RWPE2 (cell line): ENCODE results near the gene CFAP100.

Experiments used
- ATAC-seq: fragments of 200-7000 bp; cut with Tn5 transposase; 3 replicates; pipeline ENCODE4 v1.9.1; 2021; ENCODE audit warnings: low read depth
- DNase-seq: peaks from one replicate; pipeline ENCODE4 v3.0.0-alpha.2; 2020; ENCODE audit warnings: low spot score
- H3K27ac ChIP-seq: fragments of 450-650 bp; 2 replicates; pipeline ENCODE4 v1.5.1; 2017; ENCODE audit warnings: mild to moderate bottlenecking; ENCODE audit not compliant: poor library complexity, severe bottlenecking
- H3K27me3 ChIP-seq: fragments of 250-450 bp; sonication (Bioruptor Pico); 2 replicates; pipeline ENCODE4 v1.5.1; 2021; ENCODE audit warnings: mild to moderate bottlenecking, moderate library complexity; ENCODE audit not compliant: insufficient read depth, poor library complexity, severe bottlenecking
- H3K36me3 ChIP-seq: fragments of 250-450 bp; sonication (Bioruptor Pico); 2 replicates; pipeline ENCODE4 v1.5.1; 2020; ENCODE audit warnings: low read depth, mild to moderate bottlenecking, moderate library complexity
- H3K4me1 ChIP-seq: fragments of 250-450 bp; sonication (Bioruptor Pico); 2 replicates; pipeline ENCODE4 v1.5.1; 2021; ENCODE audit warnings: mild to moderate bottlenecking, moderate library complexity; ENCODE audit not compliant: insufficient read depth, poor library complexity, severe bottlenecking
- H3K4me3 ChIP-seq: fragments of 250-450 bp; sonication (Bioruptor Pico); 2 replicates; pipeline ENCODE4 v1.5.1; 2021; ENCODE audit warnings: mild to moderate bottlenecking, moderate library complexity; ENCODE audit not compliant: severe bottlenecking
- H3K9me3 ChIP-seq: fragments of 250-450 bp; sonication (Bioruptor Pico); 2 replicates; pipeline ENCODE4 v1.5.1; 2021; ENCODE audit warnings: mild to moderate bottlenecking, moderate library complexity; ENCODE audit not compliant: severe bottlenecking
- TF ChIP-seq, protein P1 (sequence below): fragments of 450-650 bp; IDR thresholded peaks from one replicate; pipeline ENCODE4 v1.5.1; 2017; ENCODE audit warnings: mild to moderate bottlenecking, moderate library complexity; ENCODE audit not compliant: poor library complexity, severe bottlenecking

The CFAP100 gene

DNA sequence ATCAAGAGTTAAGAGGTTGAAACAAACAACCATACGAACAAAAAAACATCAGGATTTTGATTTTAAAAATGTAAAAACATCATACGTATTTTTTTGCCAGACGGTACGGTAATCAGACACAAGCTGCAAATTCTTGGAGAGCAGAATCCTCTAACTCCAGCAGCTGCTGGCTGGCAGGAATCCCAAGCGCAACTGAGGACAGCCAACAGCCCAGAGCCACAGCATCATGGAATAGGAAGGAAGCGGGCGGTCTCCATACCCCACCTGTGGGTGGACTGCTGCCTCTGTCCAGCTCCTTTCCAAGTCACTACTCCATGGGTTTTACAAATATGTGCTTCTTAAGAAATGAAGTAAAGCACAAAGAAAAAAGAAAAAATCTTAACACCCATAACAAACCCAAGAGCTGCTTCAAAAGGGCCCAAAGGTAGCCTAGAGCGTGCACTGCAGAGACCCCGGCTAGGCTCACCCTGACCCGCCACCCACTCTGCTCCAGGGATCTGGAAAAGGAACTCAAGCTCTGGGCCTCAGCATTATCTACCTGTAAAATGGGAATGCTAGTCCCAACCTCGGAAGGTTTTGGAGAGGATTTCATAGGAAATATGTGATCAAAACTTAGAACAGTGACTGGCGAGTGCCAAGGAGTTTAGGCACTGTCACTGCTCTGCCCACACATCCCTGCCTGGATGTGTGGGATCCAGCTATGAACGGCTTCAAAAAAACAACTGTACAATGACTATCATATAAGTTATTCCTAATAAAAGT is 47.6 kb downstream of the CFAP100 start:
- H3K36me3 ChIP-seq = peaks cover 14% of the 10 kb centered on the region
- H3K9me3 ChIP-seq = no peaks in the 10 kb centered on the region
- DNase-seq (no peak), ATAC-seq (no peak)
- H3K27ac ChIP-seq = no peak overlapping the region
- no peak overlapping the region for H3K4me3 ChIP-seq
- H3K4me1 ChIP-seq = no peaks in the 10 kb centered on the region
- TF ChIP-seq, protein P1, sequence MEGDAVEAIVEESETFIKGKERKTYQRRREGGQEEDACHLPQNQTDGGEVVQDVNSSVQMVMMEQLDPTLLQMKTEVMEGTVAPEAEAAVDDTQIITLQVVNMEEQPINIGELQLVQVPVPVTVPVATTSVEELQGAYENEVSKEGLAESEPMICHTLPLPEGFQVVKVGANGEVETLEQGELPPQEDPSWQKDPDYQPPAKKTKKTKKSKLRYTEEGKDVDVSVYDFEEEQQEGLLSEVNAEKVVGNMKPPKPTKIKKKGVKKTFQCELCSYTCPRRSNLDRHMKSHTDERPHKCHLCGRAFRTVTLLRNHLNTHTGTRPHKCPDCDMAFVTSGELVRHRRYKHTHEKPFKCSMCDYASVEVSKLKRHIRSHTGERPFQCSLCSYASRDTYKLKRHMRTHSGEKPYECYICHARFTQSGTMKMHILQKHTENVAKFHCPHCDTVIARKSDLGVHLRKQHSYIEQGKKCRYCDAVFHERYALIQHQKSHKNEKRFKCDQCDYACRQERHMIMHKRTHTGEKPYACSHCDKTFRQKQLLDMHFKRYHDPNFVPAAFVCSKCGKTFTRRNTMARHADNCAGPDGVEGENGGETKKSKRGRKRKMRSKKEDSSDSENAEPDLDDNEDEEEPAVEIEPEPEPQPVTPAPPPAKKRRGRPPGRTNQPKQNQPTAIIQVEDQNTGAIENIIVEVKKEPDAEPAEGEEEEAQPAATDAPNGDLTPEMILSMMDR = no peak
- no peaks in the 10 kb centered on the region for H3K27me3 ChIP-seq

DNA sequence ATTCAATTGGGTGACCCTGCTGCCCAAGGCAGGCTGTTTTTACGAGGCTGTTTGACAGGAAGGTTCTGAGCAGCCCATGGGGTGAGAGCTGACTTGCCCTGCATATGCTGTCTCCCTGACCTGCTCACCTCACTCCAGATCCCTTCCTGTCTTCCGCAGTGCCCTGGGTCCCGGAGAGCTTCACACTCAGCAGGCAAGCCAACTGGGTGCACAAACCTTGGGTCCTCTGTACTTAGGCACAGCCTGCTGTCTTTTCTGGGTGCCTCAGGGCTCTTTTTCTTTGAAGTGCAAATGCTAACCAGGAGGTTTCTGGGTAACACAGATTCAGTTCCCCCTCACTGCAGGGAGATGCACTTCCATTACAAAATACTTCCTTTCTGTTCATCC is 48.1 kb downstream of the CFAP100 start:
- no peaks in the 10 kb centered on the region for H3K4me1 ChIP-seq

DNA sequence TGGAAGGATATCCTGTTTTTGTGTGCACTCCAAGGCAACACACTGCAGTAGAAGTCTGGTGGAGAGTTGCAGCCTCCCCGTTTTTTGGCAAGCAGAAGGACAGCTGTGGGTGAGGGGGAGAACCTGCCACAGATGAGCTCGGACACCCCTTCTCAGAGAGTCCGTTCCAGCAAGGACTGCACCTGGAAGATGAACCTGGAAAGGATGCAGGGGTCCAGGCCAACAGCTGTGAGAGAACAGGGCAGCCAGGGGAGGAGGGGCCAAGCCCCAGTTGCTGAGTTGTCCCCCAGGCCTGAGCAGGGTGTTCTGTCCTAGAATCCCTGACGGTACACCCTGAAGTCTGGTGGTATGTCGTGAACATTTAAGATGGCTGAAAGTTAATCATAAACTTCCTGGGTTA is 50.8 kb downstream of the CFAP100 start:
- H3K36me3 ChIP-seq = peaks cover 29% of the 10 kb centered on the region
- H3K9me3 ChIP-seq = no peaks in the 10 kb centered on the region
- H3K4me1 ChIP-seq = no peaks in the 10 kb centered on the region
- H3K27ac ChIP-seq = no peak overlapping the region
- ATAC-seq = no peak
- TF ChIP-seq, protein P1 = no peak
- no peak for DNase-seq
- H3K4me3 ChIP-seq = no peak overlapping the region
- H3K27me3 ChIP-seq = no peaks in the 10 kb centered on the region

More for the DNA sequence above, 48.1 kb downstream of the CFAP100 start:
- ATAC-seq (no peak), DNase-seq (no peak)
- no peak overlapping the region for H3K27ac ChIP-seq
- TF ChIP-seq, protein P1 = no peak
- H3K4me3 ChIP-seq = no peak overlapping the region
- H3K36me3 ChIP-seq = peaks cover 15% of the 10 kb centered on the region
- H3K27me3 ChIP-seq = no peaks in the 10 kb centered on the region
- no peaks in the 10 kb centered on the region for H3K9me3 ChIP-seq

DNA sequence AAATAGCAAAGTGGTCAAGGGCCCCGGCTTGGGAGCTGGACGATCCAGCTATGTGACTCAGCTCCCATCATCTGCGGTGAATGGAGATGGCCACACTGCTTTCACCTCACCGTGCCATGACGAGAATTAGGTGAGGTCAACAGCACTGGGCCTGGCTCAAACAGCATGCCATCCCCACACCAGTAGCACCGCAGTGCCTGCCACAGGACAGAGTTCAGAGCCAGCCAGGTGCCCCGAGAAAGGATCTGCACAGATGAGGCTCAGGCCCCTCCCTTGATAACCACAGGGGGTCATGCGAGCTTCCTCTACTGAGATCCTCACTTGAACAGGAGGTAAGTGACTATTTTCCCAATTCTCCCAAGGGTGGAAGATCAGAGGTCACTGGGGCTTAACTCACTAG is 51.6 kb downstream of the CFAP100 start:
- Histone ChIP-seq H3K4me1 (no peaks in the 10 kb centered on the region), H3K27me3 (no peaks in the 10 kb centered on the region), H3K4me3 (no peak overlapping the region), H3K9me3 (no peaks in the 10 kb centered on the region), H3K27ac (no peak overlapping the region), H3K36me3 (peaks cover 34% of the 10 kb centered on the region)
- no peak for ATAC-seq
- DNase-seq = no peak
- TF ChIP-seq, protein P1 = no peak

DNA sequence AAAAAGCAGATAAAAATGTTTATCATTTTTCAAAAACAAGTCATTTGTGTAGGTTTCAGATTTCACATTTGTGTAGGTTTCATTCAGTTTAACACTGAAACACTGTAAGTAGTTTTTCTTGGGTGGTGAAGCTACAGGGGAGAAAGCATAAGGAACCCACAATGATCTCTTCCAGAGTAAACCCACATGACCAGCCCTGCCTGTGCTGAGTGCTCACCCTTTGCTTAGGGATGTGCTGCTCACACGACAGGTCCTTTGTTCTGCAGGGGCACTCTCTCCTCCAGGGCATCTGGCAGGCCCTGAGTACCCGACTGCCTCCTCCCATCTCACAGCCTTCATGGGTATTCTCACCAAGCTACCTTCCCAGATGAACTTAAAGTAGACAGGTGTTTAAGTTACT is 52.1 kb downstream of the CFAP100 start:
- ATAC-seq (no peak), DNase-seq (no peak)
- Histone ChIP-seq H3K36me3 (peaks cover 39% of the 10 kb centered on the region), H3K4me1 (no peaks in the 10 kb centered on the region), H3K9me3 (no peaks in the 10 kb centered on the region), H3K27me3 (no peaks in the 10 kb centered on the region), H3K27ac (no peak overlapping the region), H3K4me3 (no peak overlapping the region)
- TF ChIP-seq, protein P1 = no peak
